ENCODE measurements around the gene ITPR3. TPM values are rescaled to one million over a fixed set of nuclear protein-coding genes. Genes with fewer than 3 reads are reported as not detected.
A peak's percentile ranks its signal among the peaks of the same experiment; 100 is the strongest.

The ITPR3 gene
- total RNA-seq, 1 donor from 2014 or later, result 0.34 TPM

DNA sequence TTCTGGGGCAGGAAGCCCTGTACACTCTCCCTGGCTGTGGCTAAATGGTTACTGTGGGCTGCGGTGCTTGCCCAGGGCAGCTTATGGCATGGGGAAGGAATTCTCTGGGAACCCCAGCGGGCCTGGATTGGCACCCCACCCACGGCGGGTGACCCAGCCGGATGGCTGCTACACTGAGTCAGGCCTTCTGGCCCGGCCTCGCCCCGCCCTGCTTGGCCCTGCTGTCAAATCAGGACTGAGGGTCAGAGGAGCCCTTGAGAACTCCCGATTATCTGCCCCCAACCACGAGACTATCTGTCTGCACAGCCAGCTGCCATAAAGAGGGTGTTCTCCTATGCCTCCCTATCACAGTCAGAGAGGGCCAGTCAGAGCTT lies 7.3 kb upstream of the ITPR3 start:
- no peaks in the 10 kb centered on the region for H3K9me3 Mint-ChIP-seq (ENCODE audit: unreplicated experiment)
- H3K27ac Mint-ChIP-seq (ENCODE audit: unreplicated experiment), result no peak overlapping the region

DNA sequence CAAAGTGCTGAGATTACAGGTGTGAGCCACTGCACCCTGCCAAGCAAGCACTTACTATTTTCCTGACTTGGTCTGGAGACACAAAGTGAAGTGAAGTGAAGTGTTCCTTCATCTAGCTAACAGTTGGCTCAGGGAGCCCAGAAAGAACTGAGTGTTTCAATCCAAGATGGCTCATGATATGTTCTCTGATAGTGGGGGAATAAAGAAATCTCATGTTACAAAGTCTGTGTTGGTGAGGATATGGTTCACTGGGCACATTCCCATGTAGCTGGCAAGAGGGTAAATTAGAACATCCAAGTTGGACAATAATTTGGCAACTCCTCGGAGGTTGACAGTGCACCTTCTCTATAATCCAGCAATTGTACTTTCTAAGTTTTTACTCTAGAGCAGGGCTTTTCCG lies 5.0 kb upstream of the ITPR3 start:
- peaks cover 3% of the 10 kb centered on the region for H3K9me3 Mint-ChIP-seq (ENCODE audit: unreplicated experiment)
- H3K27me3 Mint-ChIP-seq (ENCODE audit: unreplicated experiment), result peaks cover 11% of the 10 kb centered on the region
- H3K4me1 Mint-ChIP-seq (ENCODE audit: low read depth, unreplicated experiment), result peaks cover 2% of the 10 kb centered on the region
- H3K27ac Mint-ChIP-seq (ENCODE audit: unreplicated experiment), result no peak overlapping the region
- TF ChIP-seq, protein P1, sequence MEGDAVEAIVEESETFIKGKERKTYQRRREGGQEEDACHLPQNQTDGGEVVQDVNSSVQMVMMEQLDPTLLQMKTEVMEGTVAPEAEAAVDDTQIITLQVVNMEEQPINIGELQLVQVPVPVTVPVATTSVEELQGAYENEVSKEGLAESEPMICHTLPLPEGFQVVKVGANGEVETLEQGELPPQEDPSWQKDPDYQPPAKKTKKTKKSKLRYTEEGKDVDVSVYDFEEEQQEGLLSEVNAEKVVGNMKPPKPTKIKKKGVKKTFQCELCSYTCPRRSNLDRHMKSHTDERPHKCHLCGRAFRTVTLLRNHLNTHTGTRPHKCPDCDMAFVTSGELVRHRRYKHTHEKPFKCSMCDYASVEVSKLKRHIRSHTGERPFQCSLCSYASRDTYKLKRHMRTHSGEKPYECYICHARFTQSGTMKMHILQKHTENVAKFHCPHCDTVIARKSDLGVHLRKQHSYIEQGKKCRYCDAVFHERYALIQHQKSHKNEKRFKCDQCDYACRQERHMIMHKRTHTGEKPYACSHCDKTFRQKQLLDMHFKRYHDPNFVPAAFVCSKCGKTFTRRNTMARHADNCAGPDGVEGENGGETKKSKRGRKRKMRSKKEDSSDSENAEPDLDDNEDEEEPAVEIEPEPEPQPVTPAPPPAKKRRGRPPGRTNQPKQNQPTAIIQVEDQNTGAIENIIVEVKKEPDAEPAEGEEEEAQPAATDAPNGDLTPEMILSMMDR (IDR thresholded peaks at IDR 0.05; ENCODE audit: partially characterized antibody, unreplicated experiment), result no peak
- no peak for DNase-seq
- no peak overlapping the region for H3K4me3 Mint-ChIP-seq (ENCODE audit: unreplicated experiment)
- no peaks in the 10 kb centered on the region for H3K36me3 Mint-ChIP-seq (ENCODE audit: unreplicated experiment)

More for the DNA sequence above, 7.3 kb upstream of the ITPR3 start:
- DNase-seq, result no peak
- TF ChIP-seq, protein P1 (IDR thresholded peaks at IDR 0.05; ENCODE audit: partially characterized antibody, unreplicated experiment), result no peak
- peaks cover 12% of the 10 kb centered on the region for H3K4me1 Mint-ChIP-seq (ENCODE audit: low read depth, unreplicated experiment)
- no peak overlapping the region for H3K4me3 Mint-ChIP-seq (ENCODE audit: unreplicated experiment)
- H3K36me3 Mint-ChIP-seq (ENCODE audit: unreplicated experiment), result no peaks in the 10 kb centered on the region
- H3K27me3 Mint-ChIP-seq (ENCODE audit: unreplicated experiment), result peaks cover 8% of the 10 kb centered on the region

DNA sequence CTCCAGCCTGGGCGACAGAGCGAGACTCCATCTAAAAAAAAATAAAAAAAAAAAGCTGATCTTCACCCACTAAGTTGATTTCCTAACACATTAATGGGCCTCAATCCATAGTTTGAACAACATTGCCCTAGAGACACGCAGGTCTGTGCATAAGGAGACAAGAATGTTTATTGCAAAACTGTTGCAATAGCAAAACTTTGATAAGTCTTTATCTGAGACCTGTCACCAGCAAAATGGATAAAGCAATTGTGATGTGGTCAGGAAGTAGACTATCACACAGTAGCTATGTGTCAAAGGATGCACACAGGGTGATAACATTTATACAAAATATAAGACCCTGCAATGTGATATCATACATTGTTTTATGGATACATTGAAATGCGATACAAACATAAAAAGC lies 4.2 kb upstream of the ITPR3 start:
- no peak for DNase-seq
- Mint-ChIP-seq H3K4me1 (ENCODE audit: low read depth, unreplicated experiment) (no peaks in the 10 kb centered on the region), H3K4me3 (ENCODE audit: unreplicated experiment) (no peak overlapping the region), H3K36me3 (ENCODE audit: unreplicated experiment) (no peaks in the 10 kb centered on the region), H3K27me3 (ENCODE audit: unreplicated experiment) (peaks cover 12% of the 10 kb centered on the region), H3K9me3 (ENCODE audit: unreplicated experiment) (peaks cover 3% of the 10 kb centered on the region), H3K27ac (ENCODE audit: unreplicated experiment) (no peak overlapping the region)
- TF ChIP-seq, protein P1 (IDR thresholded peaks at IDR 0.05; ENCODE audit: partially characterized antibody, unreplicated experiment), result no peak

DNA sequence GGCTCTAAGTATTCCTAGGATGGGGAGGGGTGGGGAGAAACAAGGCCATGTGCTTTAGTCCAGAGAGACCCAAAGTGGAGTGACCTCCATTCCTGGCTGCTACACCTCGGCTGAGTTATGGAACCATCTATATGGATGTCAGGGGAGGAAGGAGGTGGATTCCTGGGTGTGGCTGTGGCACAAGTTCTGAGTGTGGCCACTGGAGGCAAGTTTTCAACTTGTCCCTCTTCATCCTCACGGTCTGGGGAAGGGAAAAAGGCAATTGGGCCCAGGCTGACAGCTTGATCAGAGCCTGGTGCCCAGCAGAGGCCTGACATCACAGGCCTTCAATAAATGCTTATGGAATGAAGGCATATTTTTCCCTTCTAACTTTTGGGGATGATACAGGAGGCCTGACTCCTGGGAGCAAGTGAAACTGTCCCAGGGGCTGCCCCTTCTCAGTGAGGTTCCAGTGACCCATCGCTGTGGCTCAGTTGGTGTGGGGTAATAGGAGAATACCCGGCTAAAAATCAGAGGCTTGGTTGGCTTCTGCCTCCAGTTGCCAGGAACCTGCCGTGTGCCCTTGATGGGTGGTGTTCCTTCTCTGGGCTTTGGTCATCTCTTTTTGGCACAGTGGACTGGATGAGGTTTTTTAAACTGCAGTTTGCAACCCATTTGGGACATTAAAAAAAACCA lies 1.8 kb upstream of the ITPR3 start:
- TF ChIP-seq, protein P1 (IDR thresholded peaks at IDR 0.05; ENCODE audit: partially characterized antibody, unreplicated experiment), result no peak

DNA sequence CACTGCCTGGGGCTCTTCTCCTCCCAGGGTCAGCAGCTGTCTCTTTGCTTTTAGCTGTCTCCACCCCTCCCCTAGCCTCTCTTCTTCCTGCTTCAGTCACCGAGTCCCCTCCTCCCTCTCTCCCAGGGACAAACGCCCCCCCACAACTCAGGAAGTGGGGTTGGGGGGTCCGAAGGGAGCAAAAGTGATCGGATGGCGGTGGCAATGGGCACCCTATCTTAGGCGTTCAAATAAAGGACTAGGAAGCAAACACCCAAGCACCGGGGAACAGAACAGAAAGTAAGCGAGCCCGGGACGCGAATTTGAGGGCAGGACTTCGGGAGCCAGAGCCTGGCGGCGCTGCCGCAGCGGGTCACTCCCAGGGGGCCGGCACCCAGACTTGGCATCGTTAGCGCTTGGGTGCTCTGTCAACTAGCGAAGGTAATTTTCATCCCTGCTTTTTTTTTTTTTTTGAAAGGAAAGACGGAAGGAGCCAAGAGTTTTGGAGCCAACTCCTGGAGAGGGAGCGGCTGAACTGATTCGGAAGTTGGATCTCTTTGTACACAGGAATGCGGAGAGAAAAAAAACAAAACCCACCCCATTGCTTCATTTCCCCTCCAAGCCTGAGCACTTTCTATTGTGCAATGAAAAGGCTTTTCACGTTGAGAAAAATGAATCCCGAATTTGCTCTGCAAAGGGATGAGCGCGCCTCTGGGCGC lies 815 bp upstream of the ITPR3 start:
- H3K27ac Mint-ChIP-seq (ENCODE audit: unreplicated experiment), result no peak overlapping the region
- TF ChIP-seq, protein P1 (IDR thresholded peaks at IDR 0.05; ENCODE audit: partially characterized antibody, unreplicated experiment), result no peak
- H3K36me3 Mint-ChIP-seq (ENCODE audit: unreplicated experiment), result no peaks in the 10 kb centered on the region
- H3K9me3 Mint-ChIP-seq (ENCODE audit: unreplicated experiment), result peaks cover 11% of the 10 kb centered on the region
- DNase-seq, result no peak
- peaks cover 9% of the 10 kb centered on the region for H3K4me1 Mint-ChIP-seq (ENCODE audit: low read depth, unreplicated experiment)
- H3K4me3 Mint-ChIP-seq (ENCODE audit: unreplicated experiment), result peak overlapping the region; percentile 80
- H3K27me3 Mint-ChIP-seq (ENCODE audit: unreplicated experiment), result peaks cover 29% of the 10 kb centered on the region

More for the DNA sequence above, 1.8 kb upstream of the ITPR3 start:
- Mint-ChIP-seq H3K4me1 (ENCODE audit: low read depth, unreplicated experiment) (peaks cover 2% of the 10 kb centered on the region), H3K9me3 (ENCODE audit: unreplicated experiment) (peaks cover 11% of the 10 kb centered on the region), H3K27me3 (ENCODE audit: unreplicated experiment) (peaks cover 25% of the 10 kb centered on the region), H3K36me3 (ENCODE audit: unreplicated experiment) (no peaks in the 10 kb centered on the region), H3K4me3 (ENCODE audit: unreplicated experiment) (peak overlapping the region; percentile 53), H3K27ac (ENCODE audit: unreplicated experiment) (no peak overlapping the region)
- DNase-seq, result no peak

Data from glutamatergic neuron (in vitro differentiated cells).